Effector memory CD4-positive, alpha-beta T cell (primary cell): ENCODE measurements around the gene POLA2.

ENCODE experiments used
- DNase-seq, 3 donors: peaks; one replicate each; pipeline ENCODE4 v3.0.0-alpha.2; 2020
- H3K27ac ChIP-seq: 2 replicates; pipeline ENCODE4 v1.7.0; 2013; ENCODE audit warnings: mild to moderate bottlenecking, low read length, moderate library complexity; ENCODE audit not compliant: insufficient read depth, poor library complexity, severe bottlenecking
- H3K27me3 ChIP-seq: replicated peaks from 2 replicates; pipeline ENCODE4 v1.7.0; 2013; ENCODE audit warnings: mild to moderate bottlenecking, low read length; ENCODE audit not compliant: insufficient read depth, control insufficient read depth, poor library complexity, severe bottlenecking
- H3K36me3 ChIP-seq: 2 replicates; pipeline ENCODE4 v1.7.0; 2013; ENCODE audit warnings: mild to moderate bottlenecking, low read length, moderate library complexity; ENCODE audit not compliant: control insufficient read depth, insufficient read depth
- H3K4me1 ChIP-seq: 2 replicates; pipeline ENCODE4 v1.7.0; 2013; ENCODE audit warnings: low read length, mild to moderate bottlenecking; ENCODE audit not compliant: control insufficient read depth, insufficient read depth, poor library complexity, severe bottlenecking
- H3K4me3 ChIP-seq: 2 replicates; pipeline ENCODE4 v1.7.0; 2013; ENCODE audit warnings: low read length, low read depth, mild to moderate bottlenecking; ENCODE audit not compliant: insufficient read depth, poor library complexity, severe bottlenecking
- H3K9me3 ChIP-seq: 2 replicates; pipeline ENCODE4 v1.7.0; 2013; ENCODE audit warnings: mild to moderate bottlenecking, low read length, moderate library complexity; ENCODE audit not compliant: control insufficient read depth

Gene POLA2

GRCh38 chr11:65315866-65316226 is 54.1 kb downstream of the POLA2 start:
- no peak for DNase-seq
- Histone ChIP-seq H3K4me1 (peaks cover 14% of the 10 kb centered on the region), H3K27me3 (no peaks in the 10 kb centered on the region), H3K36me3 (no peaks in the 10 kb centered on the region), H3K27ac (no peak overlapping the region), H3K4me3 (peak overlapping the region; percentile 91), H3K9me3 (no peaks in the 10 kb centered on the region)

- DNase-seq, result no peak
- no peaks in the 10 kb centered on the region for H3K27me3 ChIP-seq
- no peaks in the 10 kb centered on the region for H3K9me3 ChIP-seq
- no peaks in the 10 kb centered on the region for H3K36me3 ChIP-seq
- H3K4me1 ChIP-seq, result peaks cover 14% of the 10 kb centered on the region
- no peak overlapping the region for H3K4me3 ChIP-seq
- no peak overlapping the region for H3K27ac ChIP-seq
These were observed 54.7 kb downstream of the POLA2 start for GRCh38 chr11:65316227-65317024.

GRCh38 chr11:65317025-65317786 is 55.4 kb downstream of the POLA2 start:
- Histone ChIP-seq H3K36me3 (no peaks in the 10 kb centered on the region), H3K4me3 (no peak overlapping the region), H3K4me1 (peaks cover 14% of the 10 kb centered on the region), H3K9me3 (no peaks in the 10 kb centered on the region), H3K27ac (no peak overlapping the region), H3K27me3 (no peaks in the 10 kb centered on the region)
- no peak for DNase-seq

GRCh38 chr11:65320386-65321075 is 58.8 kb downstream of the POLA2 start:
- Histone ChIP-seq H3K4me3 (no peak overlapping the region), H3K27me3 (no peaks in the 10 kb centered on the region), H3K27ac (no peak overlapping the region), H3K4me1 (peaks cover 4% of the 10 kb centered on the region), H3K9me3 (no peaks in the 10 kb centered on the region), H3K36me3 (no peaks in the 10 kb centered on the region)
- no peak for DNase-seq

GRCh38 chr11:65321076-65321475 is 59.3 kb downstream of the POLA2 start:
- Histone ChIP-seq H3K9me3 (no peaks in the 10 kb centered on the region), H3K36me3 (no peaks in the 10 kb centered on the region), H3K27me3 (no peaks in the 10 kb centered on the region), H3K4me3 (no peak overlapping the region), H3K4me1 (no peaks in the 10 kb centered on the region), H3K27ac (no peak overlapping the region)
- no peak for DNase-seq

GRCh38 chr11:65321828-65322485 is 60.2 kb downstream of the POLA2 start:
- no peaks in the 10 kb centered on the region for H3K9me3 ChIP-seq
- no peak for DNase-seq
- H3K27me3 ChIP-seq, result no peaks in the 10 kb centered on the region
- H3K27ac ChIP-seq, result no peak overlapping the region
- no peaks in the 10 kb centered on the region for H3K4me1 ChIP-seq
- H3K4me3 ChIP-seq, result no peak overlapping the region
- H3K36me3 ChIP-seq, result no peaks in the 10 kb centered on the region

- Histone ChIP-seq H3K27me3 (no peaks in the 10 kb centered on the region), H3K9me3 (no peaks in the 10 kb centered on the region), H3K36me3 (no peaks in the 10 kb centered on the region), H3K4me3 (no peak overlapping the region), H3K27ac (no peak overlapping the region), H3K4me1 (no peaks in the 10 kb centered on the region)
- no peak for DNase-seq
These were observed 62.1 kb downstream of the POLA2 start for GRCh38 chr11:65323813-65324212.

- Histone ChIP-seq H3K4me1 (no peaks in the 10 kb centered on the region), H3K36me3 (no peaks in the 10 kb centered on the region), H3K4me3 (no peak overlapping the region), H3K27me3 (no peaks in the 10 kb centered on the region), H3K27ac (no peak overlapping the region), H3K9me3 (no peaks in the 10 kb centered on the region)
- DNase-seq, result no peak
These were observed 63.7 kb downstream of the POLA2 start for GRCh38 chr11:65325435-65325834.

- no peak for DNase-seq
- Histone ChIP-seq H3K27me3 (no peaks in the 10 kb centered on the region), H3K9me3 (no peaks in the 10 kb centered on the region), H3K4me3 (no peak overlapping the region), H3K36me3 (no peaks in the 10 kb centered on the region), H3K27ac (no peak overlapping the region), H3K4me1 (no peaks in the 10 kb centered on the region)
These were observed 65.3 kb downstream of the POLA2 start for GRCh38 chr11:65327021-65327420.
